IMR-90 (cell line): Measurements from ENCODE around the gene CFAP97D2. TPM values are rescaled to one million over a fixed set of nuclear protein-coding genes. Genes with fewer than 3 reads are reported as not detected.

Experiments
- ATAC-seq: fragments of 200-7000 bp; cut with Tn5 transposase; 2 replicates; pipeline ENCODE4 v1.9.1; 2020; ENCODE audit warnings: low read depth, mild to moderate bottlenecking, moderate library complexity
- BruUV-seq: library from RNA; stranded (reverse); fragments of 400-500 nt; replicated peaks from 2 replicates; lab custom pipeline; 2021; lab: Mats Ljungman, UMichigan
- CTCF ChIA-PET: fragments of 300-600 bp; formaldehyde crosslinking; extraction: SDS; loops from one replicate; lab custom pipeline; 2021; ENCODE audit warnings: antibody characterized with exemption; lab: Yijun Ruan, JAX
- POLR2A ChIA-PET: fragments of 300-600 bp; sonication (Branson Sonifier 250); formaldehyde crosslinking; loops from one replicate; lab custom pipeline; 2022; ENCODE audit warnings: antibody characterized with exemption; ENCODE audit not compliant: unreplicated experiment; lab: Charles Lee
- DNase-seq: peaks from one replicate; pipeline ENCODE4 v3.0.0; 2013
- H2AFZ ChIP-seq: replicated peaks from 2 replicates; pipeline ENCODE3; 2013; ENCODE audit warnings: low read length, mild to moderate bottlenecking; ENCODE audit not compliant: poor library complexity
- H2AK5ac ChIP-seq: 2 replicates; pipeline ENCODE4 v1.6.1; 2013; ENCODE audit warnings: low read depth, low read length, inconsistent platforms
- H2AK9ac ChIP-seq: replicated peaks from 2 replicates; pipeline ENCODE3; 2013; ENCODE audit warnings: mild to moderate bottlenecking, low read depth, low read length, moderate library complexity; ENCODE audit not compliant: poor library complexity
- H2BK120ac ChIP-seq: 2 replicates; pipeline ENCODE4 v1.6.1; 2013; ENCODE audit warnings: low read depth, low read length, inconsistent platforms
- H2BK15ac ChIP-seq: 3 replicates; pipeline ENCODE4 v1.6.1; 2013; ENCODE audit warnings: low read depth, low read length, inconsistent platforms
- H2BK20ac ChIP-seq: 2 replicates; pipeline ENCODE4 v1.6.1; 2013; ENCODE audit warnings: low read depth, mild to moderate bottlenecking, inconsistent platforms, low read length, moderate library complexity
- H2BK5ac ChIP-seq: 2 replicates; pipeline ENCODE4 v1.6.1; 2013; ENCODE audit warnings: mild to moderate bottlenecking, low read depth, low read length, inconsistent platforms; ENCODE audit not compliant: poor library complexity, severe bottlenecking
- H3K14ac ChIP-seq: replicated peaks from 2 replicates; pipeline ENCODE4 v1.6.1; 2013; ENCODE audit warnings: low read depth, low read length, inconsistent platforms
- H3K18ac ChIP-seq: 2 replicates; pipeline ENCODE4 v1.6.1; 2013; ENCODE audit warnings: low read depth, low read length, control low read depth
- H3K23ac ChIP-seq: 2 replicates; pipeline ENCODE4 v1.6.1; 2013; ENCODE audit warnings: low read depth, low read length, inconsistent platforms
- H3K27ac ChIP-seq: 2 replicates; pipeline ENCODE4 v1.5.1; 2013; ENCODE audit warnings: mild to moderate bottlenecking, control low read depth, low read length; ENCODE audit not compliant: insufficient read depth
- H3K27me3 ChIP-seq: 2 replicates; pipeline ENCODE4 v1.6.1; 2013; ENCODE audit warnings: low read length; ENCODE audit not compliant: control insufficient read depth, insufficient read depth
- H3K36me3 ChIP-seq: 2 replicates; pipeline ENCODE4 v1.6.1; 2013; ENCODE audit warnings: low read length, mixed read lengths; ENCODE audit not compliant: control insufficient read depth, insufficient read depth
- H3K4ac ChIP-seq: 2 replicates; pipeline ENCODE4 v1.6.1; 2013; ENCODE audit warnings: low read depth, low read length, inconsistent platforms
- H3K4me1 ChIP-seq: 2 replicates; pipeline ENCODE4 v1.6.1; 2013; ENCODE audit warnings: low read length, mixed read lengths; ENCODE audit not compliant: control insufficient read depth, insufficient read depth
- H3K4me2 ChIP-seq: 2 replicates; pipeline ENCODE4 v1.6.1; 2013; ENCODE audit warnings: low read depth, mild to moderate bottlenecking, control low read depth, low read length, moderate library complexity
- H3K4me3 ChIP-seq: 2 replicates; pipeline ENCODE4 v1.5.1; 2013; ENCODE audit warnings: low read depth, mild to moderate bottlenecking, control low read depth, low read length, moderate library complexity; ENCODE audit not compliant: insufficient read depth
- H3K56ac ChIP-seq: 2 replicates; pipeline ENCODE4 v1.6.1; 2013; ENCODE audit warnings: low read length, inconsistent platforms; ENCODE audit not compliant: insufficient read depth; ENCODE audit errors: extremely low read depth
- H3K79me1 ChIP-seq, 2 experiments: 2 replicates each; pipeline ENCODE4 v1.6.1; 2013; ENCODE audit warnings: low read length in 2 of 2, inconsistent platforms in 1 of 2, low read depth in 1 of 2
- H3K9ac ChIP-seq: 2 replicates; pipeline ENCODE4 v1.6.1; 2013; ENCODE audit warnings: low read depth, low read length, control low read depth
- H3K9me1 ChIP-seq: 2 replicates; pipeline ENCODE4 v1.6.1; 2013; ENCODE audit warnings: low read length, inconsistent platforms; ENCODE audit not compliant: insufficient read depth
- H3K9me3 ChIP-seq: 2 replicates; pipeline ENCODE4 v1.6.1; 2013; ENCODE audit warnings: low read length; ENCODE audit not compliant: control insufficient read depth, insufficient read depth
- H4K20me1 ChIP-seq: 2 replicates; pipeline ENCODE4 v1.6.1; 2013; ENCODE audit warnings: low read length, inconsistent platforms; ENCODE audit not compliant: insufficient read depth
- H4K5ac ChIP-seq: 2 replicates; pipeline ENCODE4 v1.6.1; 2013; ENCODE audit warnings: mild to moderate bottlenecking, low read depth, low read length, control low read depth
- H4K8ac ChIP-seq, 2 experiments: 2 replicates each; pipeline ENCODE4 v1.6.1; 2013; ENCODE audit warnings: low read depth in 2 of 2, low read length in 2 of 2, control low read depth in 1 of 2, inconsistent platforms in 1 of 2
- H4K91ac ChIP-seq: 2 replicates; pipeline ENCODE4 v1.6.1; 2013; ENCODE audit warnings: low read depth, low read length, inconsistent platforms; ENCODE audit not compliant: insufficient read depth
- BHLHE40 ChIP-seq: fragments of 150-350 bp; IDR thresholded peaks from 2 replicates; pipeline ENCODE4 v1.6.1; 2016; ENCODE audit warnings: mild to moderate bottlenecking, low read depth, low read length
- FOS ChIP-seq: fragments of 150-350 bp; IDR thresholded peaks from 2 replicates; pipeline ENCODE4 v1.6.1; 2016; ENCODE audit warnings: low read depth, low read length
- MXI1 ChIP-seq: IDR thresholded peaks from 2 replicates; pipeline ENCODE4 v1.6.1; 2012; ENCODE audit warnings: low read depth, mild to moderate bottlenecking, low read length, moderate library complexity, borderline replicate concordance
- POLR2A ChIP-seq: IDR thresholded peaks from 2 replicates; pipeline ENCODE4 v1.6.1; 2012; ENCODE audit warnings: mild to moderate bottlenecking, low read depth, low read length
- RAD21 ChIP-seq: IDR thresholded peaks from 2 replicates; pipeline ENCODE4 v1.6.1; 2012; ENCODE audit warnings: low read length, improper control_type of control experiment
- RFX5 ChIP-seq: IDR thresholded peaks from 2 replicates; pipeline ENCODE4 v1.8.0; 2012; ENCODE audit warnings: low read depth, mild to moderate bottlenecking, low read length, moderate library complexity
- WGBS, 2 experiments: methylation state at CpG; one replicate each; pipeline versions ENCODE4 v1.1.5 to v1.1.7; 2013; ENCODE audit warnings: missing lambda C conversion rate in 2 of 2; ENCODE audit not compliant: insufficient read length in 1 of 2; ENCODE audit errors: extremely low coverage in 2 of 2; 5-methylcytosine and 5-hydroxymethylcytosine counted together
- dilution Hi-C: fragments of 300-500 bp; cut with HindIII; formaldehyde crosslinking; loops from one replicate; pipeline ENCODE4 v1.14.3; 2018; ENCODE audit warnings: low sequenced_read_pairs; ENCODE audit not compliant: unreplicated experiment
- in situ Hi-C: fragments of 300-500 bp; cut with MboI; formaldehyde crosslinking; loops from 3 replicates; pipeline ENCODE4 v1.14.3; 2019; ENCODE audit warnings: low sequenced_read_pairs, inconsistent platforms, mixed read lengths
- intact Hi-C: fragments of 100-400 bp; cut with micrococcal nuclease; formaldehyde crosslinking; loops from 2 replicates; pipeline ENCODE4 v1.10.0; 2022
- polyA plus RNA-seq, 3 experiments: library from polyadenylated mRNA; depleted of rRNA; stranded (reverse); fragments of >200 nt; gene quantifications; 2 replicates each; pipeline ENCODE4 v1.2.3, GENCODE V29; 2012; ENCODE audit warnings: low replicate concordance in 1 of 3
- total RNA-seq: library from RNA; depleted of rRNA; stranded (reverse); fragments of >200 nt; gene quantifications from 2 replicates; pipeline ENCODE4 v1.2.3, GENCODE V29; 2012

Gene CFAP97D2
- total and polyA plus RNA-seq, 2 of the 4 experiments (the other 2 are of a cell fraction): not detected

DNA sequence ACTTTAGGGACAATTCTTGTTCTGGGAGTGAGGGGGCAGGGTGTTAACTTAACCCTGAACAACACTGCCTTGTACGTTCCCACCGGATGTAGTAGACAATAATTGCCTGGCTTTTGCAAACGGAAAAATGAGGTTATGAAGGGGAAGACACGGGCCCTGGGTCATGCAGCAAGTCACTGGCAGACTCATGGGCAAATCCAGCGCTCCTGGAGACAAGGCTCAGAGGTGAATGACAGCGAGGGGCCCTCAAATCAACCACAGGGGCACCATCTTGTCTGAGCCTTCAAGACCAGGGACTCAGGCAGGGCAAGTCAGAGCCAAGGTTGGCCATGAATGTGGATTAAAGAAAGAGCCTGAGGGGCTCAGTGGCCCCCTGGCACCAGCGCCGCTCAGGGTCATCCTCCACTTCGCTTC is 49.4 kb upstream of the CFAP97D2 start:
- peaks cover 69% of the 10 kb centered on the region for H4K20me1 ChIP-seq
- peak overlapping the region; percentile 66 for H2BK20ac ChIP-seq
- H4K8ac ChIP-seq: peak overlapping the region; percentile 85 to 95
- H2AFZ ChIP-seq: no peak overlapping the region
- peak overlapping the region; percentile 95 for H3K4ac ChIP-seq
- ChIA-PET CTCF (no interaction called here), POLR2A (interaction anchor here (0.9 kb wide), 1 partner anchor 63 kb away, joined by 3 read pairs; no protein-coding TSS in a partner anchor)
- peak overlapping the region; percentile 70 for H3K18ac ChIP-seq
- H3K4me1 ChIP-seq: peaks cover 31% of the 10 kb centered on the region
- H3K36me3 ChIP-seq: 0 out of 2 replicates have a peak, but pooled peaks cover 2% of the 10 kb centered on the region
- H3K79me1 ChIP-seq: peaks cover 8 to 37% of the 10 kb centered on the region in 2 experiments
- H3K9me3 ChIP-seq: no peaks in the 10 kb centered on the region
- H3K27ac ChIP-seq: peak overlapping the region; percentile 95
- no peak for TF ChIP-seq FOS
- no peak for TF ChIP-seq RFX5
- no peak for TF ChIP-seq MXI1
- no peak for TF ChIP-seq RAD21
- no peak for TF ChIP-seq BHLHE40
- TF ChIP-seq POLR2A: no peak; the same call in 1 of the 2 replicates
- H3K56ac ChIP-seq: peak overlapping the region; percentile 91
- H4K5ac ChIP-seq: peak overlapping the region; percentile 46
- H2BK120ac ChIP-seq: peak overlapping the region; percentile 88
- H3K9me1 ChIP-seq: peaks cover 23% of the 10 kb centered on the region
- no peak overlapping the region; the same call in 1 of the 2 replicates for H3K4me3 ChIP-seq
- in situ Hi-C loops (loop anchor here (5.0 kb wide), 1 partner anchor 62 kb away; no protein-coding TSS in a partner anchor), intact Hi-C loops (loop anchor here (2.0 kb wide), 1 partner anchor 97 kb away; no protein-coding TSS in a partner anchor), dilution Hi-C loops (no loop called here)
- WGBS, 2 experiments: 37% methylated on average over 3 of the region's 9 CpGs; no CpG with 5 or more reads in 1 of the 2 experiments
- BruUV-seq: no TSS peak
- H2AK9ac ChIP-seq: peak overlapping the region; percentile 98
- no peak for ATAC-seq
- peak overlapping the region; percentile 91 for H2BK5ac ChIP-seq
- no peak for DNase-seq
- peak overlapping the region; percentile 97 for H3K9ac ChIP-seq
- peak overlapping the region; percentile 95 for H2AK5ac ChIP-seq
- H3K27me3 ChIP-seq: no peaks in the 10 kb centered on the region
- peak overlapping the region; percentile 94 for H4K91ac ChIP-seq
- H3K23ac ChIP-seq: peak overlapping the region; percentile 94
- H2BK15ac ChIP-seq: peak overlapping the region; percentile 66; the same call in 2 of the 3 replicates
- H3K4me2 ChIP-seq: peak overlapping the region; percentile 86
- H3K14ac ChIP-seq: peak overlapping the region; percentile 96
